GM08714 (cell line): ENCODE measurements around the gene DGKQ.
"Not testable (repeated sequence)": the region's sequence is repeated elsewhere in the genome, so short reads cannot be mapped to it uniquely, and the experiment has no call there.

Experiments
- H3K4me3 ChIP-seq: fragments of 200-500 bp; sonication (Bioruptor generic); 2 replicates; pipeline ENCODE4 v1.5.1; 2014; ENCODE audit warnings: mild to moderate bottlenecking, low read length, inconsistent platforms
- ZNF274 ChIP-seq: IDR thresholded peaks from 2 replicates; pipeline ENCODE4 v1.6.1; 2012; ENCODE audit warnings: mild to moderate bottlenecking, low read depth, low read length

The DGKQ gene

DNA sequence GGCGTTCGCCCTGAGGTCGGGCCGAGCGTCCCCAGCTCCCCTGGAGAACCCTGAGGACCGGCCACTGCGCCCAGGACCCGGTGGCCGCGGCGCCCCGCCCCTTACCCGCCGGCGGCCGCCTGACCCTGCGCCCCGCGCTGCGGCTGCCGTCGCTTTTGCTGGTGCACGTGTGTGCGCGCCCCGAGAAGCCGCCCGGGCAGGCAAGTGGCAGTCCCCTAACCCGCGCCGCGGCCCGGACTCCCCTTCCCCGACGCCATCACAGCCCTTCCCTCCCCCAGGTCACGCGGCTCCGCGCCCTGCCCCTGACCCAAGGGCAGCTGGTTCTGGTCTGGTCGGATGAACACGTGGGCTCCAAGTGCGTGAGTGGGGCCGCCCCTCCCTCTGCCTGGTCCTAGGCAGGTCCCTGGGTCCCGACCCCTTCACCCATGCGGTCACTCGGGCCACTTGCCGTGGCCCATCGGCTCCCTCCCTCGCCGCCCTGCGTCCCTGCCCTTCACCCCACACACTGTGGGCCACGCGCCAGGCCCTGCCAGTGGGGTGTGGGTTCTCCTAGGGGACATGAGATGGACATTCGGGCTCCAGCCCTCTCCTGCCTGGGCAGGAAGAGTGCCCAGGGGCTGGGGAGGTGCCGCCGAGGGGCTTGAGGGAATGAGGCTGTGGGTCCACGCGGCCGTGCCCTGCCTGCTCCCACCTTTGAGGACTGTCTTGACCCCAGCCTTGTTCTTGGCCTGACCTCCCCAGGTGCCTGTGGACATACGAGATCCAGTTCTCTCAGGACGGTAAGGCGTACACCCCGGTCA is 30.1 kb upstream of the DGKQ start:
- H3K4me3 ChIP-seq = no peak overlapping the region
- TF ChIP-seq ZNF274 = no peak

- no peak overlapping the region for H3K4me3 ChIP-seq
These were observed 29.4 kb upstream of the DGKQ start for GRCh38 chr4:1002631-1003251.

GRCh38 chr4:1002131-1002630 is 28.8 kb upstream of the DGKQ start:
- TF ChIP-seq ZNF274 = no peak
- H3K4me3 ChIP-seq = no peak overlapping the region

More at GRCh38 chr4:1002631-1003251, 29.4 kb upstream of the DGKQ start:
- TF ChIP-seq ZNF274 = no peak

GRCh38 chr4:1001561-1002130 is 28.3 kb upstream of the DGKQ start:
- TF ChIP-seq ZNF274 = no peak
- H3K4me3 ChIP-seq = no peak overlapping the region

- TF ChIP-seq ZNF274 = no peak
These were observed 27.4 kb upstream of the DGKQ start for GRCh38 chr4:1000686-1001260.

DNA sequence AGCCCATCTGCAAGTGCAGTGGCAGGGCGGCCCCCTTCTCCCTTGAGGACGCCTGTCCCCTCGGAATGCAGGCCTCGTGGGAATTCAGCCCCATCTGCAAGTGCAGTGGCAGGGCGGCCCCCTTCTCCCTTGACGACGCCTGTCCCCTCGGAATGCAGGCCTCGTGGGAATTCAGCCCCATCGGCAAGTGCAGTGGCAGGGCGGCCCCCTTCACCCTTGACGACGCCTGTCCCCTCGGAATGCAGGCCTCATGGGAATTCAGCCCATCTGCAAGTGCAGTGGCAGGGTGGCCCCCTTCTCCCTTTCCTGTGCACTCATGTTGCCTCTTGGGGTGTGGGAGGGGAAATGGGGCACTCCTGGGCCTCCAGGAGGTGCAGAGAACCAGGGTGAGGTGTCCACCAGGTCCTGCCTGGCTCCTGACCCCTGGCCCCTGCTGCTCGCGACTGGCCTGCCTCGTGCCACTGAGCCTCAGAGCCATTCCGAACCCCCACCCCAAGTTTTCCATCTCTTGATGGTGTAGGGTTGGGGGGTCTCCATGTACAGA is 26.6 kb upstream of the DGKQ start:
- TF ChIP-seq ZNF274 = no peak

More at GRCh38 chr4:1000686-1001260, 27.4 kb upstream of the DGKQ start:
- H3K4me3 ChIP-seq = no peak overlapping the region

DNA sequence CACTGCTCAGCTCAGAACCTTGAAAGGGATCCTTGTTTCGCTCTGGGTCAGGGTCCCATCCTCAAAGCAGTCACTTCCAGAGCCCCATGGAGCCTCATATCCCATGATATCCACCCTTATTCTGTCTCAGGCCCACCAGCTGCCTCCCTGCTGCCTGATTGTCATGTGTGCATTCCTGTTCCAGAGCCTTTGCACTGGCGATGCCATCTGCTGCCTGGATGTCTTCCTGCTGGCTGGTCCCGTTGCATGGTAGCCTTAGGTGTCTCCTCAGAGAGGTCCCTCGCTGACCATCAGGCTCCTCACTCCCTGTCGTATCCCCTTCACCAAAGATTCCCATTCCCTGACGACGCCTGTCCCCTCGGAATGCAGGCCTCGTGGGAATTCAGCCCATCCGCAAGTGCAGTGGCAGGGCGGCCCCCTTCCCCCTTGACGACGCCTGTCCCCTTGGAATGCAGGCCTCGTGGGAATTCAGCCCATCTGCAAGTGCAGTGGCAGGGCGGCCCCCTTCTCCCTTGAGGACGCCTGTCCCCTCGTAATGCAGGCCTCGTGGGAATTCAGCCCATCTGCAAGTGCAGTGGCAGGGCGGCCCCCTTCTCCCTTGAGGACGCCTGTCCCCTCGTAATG is 26.0 kb upstream of the DGKQ start:
- not testable (repeated sequence) for H3K4me3 ChIP-seq

More for the DNA sequence above, 26.6 kb upstream of the DGKQ start:
- H3K4me3 ChIP-seq = no peak overlapping the region

DNA sequence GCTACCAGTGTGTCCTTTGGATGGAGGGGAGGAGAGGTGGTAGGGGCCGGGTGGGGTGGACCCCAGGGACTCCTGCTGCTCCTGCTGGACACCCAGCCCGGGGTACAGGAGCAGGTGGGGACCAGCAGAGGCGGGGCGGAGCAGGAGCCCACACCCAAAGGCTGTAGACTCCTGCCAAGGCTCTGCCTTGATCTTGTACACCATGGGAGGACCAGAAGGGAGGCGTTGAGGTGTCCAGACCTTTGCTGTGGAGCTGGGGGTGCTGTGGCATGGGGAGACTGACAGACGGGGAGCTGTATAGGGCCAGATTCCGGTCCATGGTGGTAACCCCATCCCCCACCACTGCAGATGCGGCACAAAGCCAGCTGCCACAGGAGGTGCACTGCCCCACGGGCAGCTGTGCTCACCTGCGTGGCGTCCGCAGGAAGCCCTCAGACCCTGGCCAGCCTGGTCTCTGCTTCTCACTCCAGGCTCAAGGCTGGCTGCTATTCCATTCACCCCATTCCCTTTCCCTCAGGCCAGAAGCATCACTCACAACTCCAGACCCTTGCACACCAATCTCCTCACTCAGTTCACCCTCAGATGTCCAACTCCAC is 24.8 kb upstream of the DGKQ start:
- no peak for TF ChIP-seq ZNF274
- no peak overlapping the region for H3K4me3 ChIP-seq

- no peak for TF ChIP-seq ZNF274
- no peak overlapping the region for H3K4me3 ChIP-seq
These were observed 24.2 kb upstream of the DGKQ start for GRCh38 chr4:997375-998071.

DNA sequence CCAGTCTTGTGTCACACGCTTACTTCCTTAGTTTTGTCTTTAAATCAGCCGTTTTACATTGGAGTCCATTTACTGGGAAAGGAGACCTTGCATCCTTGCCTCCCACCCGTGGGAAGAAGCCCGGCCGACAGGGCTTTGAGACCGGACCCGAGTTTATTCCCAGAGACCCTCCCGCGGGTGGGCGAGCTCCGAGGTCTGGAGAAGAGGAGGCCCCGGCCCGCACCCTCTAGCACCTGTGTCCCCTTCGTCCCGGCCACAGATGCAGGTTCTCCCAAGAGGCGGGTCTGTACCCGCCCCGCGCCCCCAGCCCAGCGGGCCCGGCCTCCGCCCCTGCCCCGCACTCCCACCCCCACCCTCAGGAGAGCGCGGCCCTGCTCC is 23.6 kb upstream of the DGKQ start:
- TF ChIP-seq ZNF274 = no peak
- H3K4me3 ChIP-seq = no peak overlapping the region

- H3K4me3 ChIP-seq = no peak overlapping the region
- no peak for TF ChIP-seq ZNF274
These were observed 22.9 kb upstream of the DGKQ start for GRCh38 chr4:996030-996996.

DNA sequence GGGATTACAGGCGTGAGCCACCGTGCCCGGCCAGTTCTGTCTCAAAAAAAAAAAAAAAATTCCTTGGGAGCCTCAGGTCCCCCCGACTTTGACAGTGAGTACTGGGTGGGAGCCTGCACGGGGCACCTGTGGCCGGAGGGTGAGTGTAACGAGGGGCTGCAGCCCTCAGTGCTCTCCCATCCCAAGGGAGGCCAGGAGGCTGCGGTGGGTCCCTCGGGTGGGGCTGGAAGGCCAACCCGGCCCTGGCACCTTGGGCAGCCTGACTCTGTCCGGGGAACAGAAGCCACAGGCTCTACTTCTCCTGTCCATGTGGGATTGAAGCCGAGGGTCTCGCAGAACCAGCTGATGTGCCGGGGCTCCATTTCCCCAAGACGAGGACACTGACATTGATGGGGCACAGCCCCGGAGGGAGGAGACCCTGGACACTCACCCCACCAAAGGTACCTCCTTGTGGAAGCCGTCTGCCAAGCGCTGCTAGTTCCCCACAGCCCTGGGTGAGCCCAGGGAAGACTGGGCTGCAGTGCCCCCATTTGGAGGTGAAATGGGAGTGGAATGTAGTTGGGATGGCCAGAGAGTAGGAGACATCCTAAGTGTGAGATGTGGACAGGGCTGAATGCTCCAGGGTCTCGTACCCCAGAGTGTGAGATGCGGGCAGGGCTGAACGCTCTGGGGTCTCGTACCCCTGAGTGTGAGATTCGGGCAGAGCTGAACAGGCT is 22.1 kb upstream of the DGKQ start:
- TF ChIP-seq ZNF274 = no peak
- no peak overlapping the region for H3K4me3 ChIP-seq
